H1 (cell line): ENCODE results near the gene MID1. TPM values are rescaled to one million over a fixed set of nuclear protein-coding genes. Genes with fewer than 3 reads are reported as not detected.

Source experiments
- CTCF ChIA-PET: fragments of 300-600 bp; sonication (Branson Sonifier 250); formaldehyde crosslinking; loops from one replicate; lab custom pipeline; 2021; ENCODE audit not compliant: partially characterized antibody; lab: Charles Lee
- POLR2A ChIA-PET: fragments of 300-600 bp; sonication (Branson Sonifier 250); formaldehyde crosslinking; loops from one replicate; lab custom pipeline; 2021; ENCODE audit warnings: inconsistent platforms; ENCODE audit not compliant: partially characterized antibody; lab: Charles Lee
- DNase-seq, 2 experiments: peaks; one replicate each; pipeline versions ENCODE4 v3.0.0 to v3.0.0-alpha.2; 2010 to 2022; ENCODE audit warnings: low spot score in 2 of 2, low read depth in 1 of 2, mixed read lengths in 1 of 2
- FAIRE-seq: peaks from 2 replicates; lab custom pipeline; 2011; peaks lifted over from hg19 to GRCh38; lab: Jason Lieb, UNC
- H2AFZ ChIP-seq: 2 replicates; pipeline ENCODE4 v1.8.1; 2012; ENCODE audit warnings: low read length, inconsistent platforms
- H2AK5ac ChIP-seq: 2 replicates; pipeline ENCODE4 v1.6.1; 2013; ENCODE audit warnings: low read depth, low read length
- H2BK120ac ChIP-seq: replicated peaks from 2 replicates; pipeline ENCODE3; 2013; ENCODE audit warnings: low read depth, low read length, inconsistent platforms
- H2BK12ac ChIP-seq: 2 replicates; pipeline ENCODE4 v1.6.1; 2013; ENCODE audit warnings: low read depth, low read length
- H2BK15ac ChIP-seq: 2 replicates; pipeline ENCODE4 v1.6.1; 2013; ENCODE audit warnings: low read length
- H2BK20ac ChIP-seq: 2 replicates; pipeline ENCODE4 v1.6.1; 2013; ENCODE audit warnings: low read length
- H2BK5ac ChIP-seq: 2 replicates; pipeline ENCODE4 v1.6.1; 2013; ENCODE audit warnings: low read depth, low read length
- H3K14ac ChIP-seq: 2 replicates; pipeline ENCODE4 v1.6.1; 2013; ENCODE audit warnings: inconsistent platforms; ENCODE audit not compliant: insufficient read length
- H3K18ac ChIP-seq: 2 replicates; pipeline ENCODE4 v1.6.1; 2013; ENCODE audit warnings: low read length; ENCODE audit errors: extremely low read depth
- H3K23ac ChIP-seq: 2 replicates; pipeline ENCODE4 v1.6.1; 2013; ENCODE audit warnings: inconsistent platforms; ENCODE audit not compliant: insufficient read length
- H3K23me2 ChIP-seq: 2 replicates; pipeline ENCODE4 v1.6.1; 2013; ENCODE audit warnings: low read depth, low read length
- H3K27ac ChIP-seq: 2 replicates; pipeline ENCODE4 v1.6.1; 2011; ENCODE audit warnings: low read depth, low read length, inconsistent platforms
- H3K27me3 ChIP-seq, 4 experiments: replicated peaks in 1 of 4; 1 replicate in 1 of 4; 2 replicates in 3 of 4; pipeline versions ENCODE4 v1.6.1 to v1.8.1; 2011 to 2013; ENCODE audit warnings: low read length in 3 of 4, mild to moderate bottlenecking in 3 of 4, inconsistent platforms in 2 of 4, mixed read lengths in 2 of 4, moderate library complexity in 1 of 4; ENCODE audit not compliant: control insufficient read depth in 3 of 4, insufficient read depth in 3 of 4; ENCODE audit errors: extremely low read depth in 1 of 4
- H3K36me3 ChIP-seq, 4 experiments: 2 replicates each; pipeline versions ENCODE4 v1.6.1 to v1.8.1; 2011 to 2013; ENCODE audit warnings: mild to moderate bottlenecking in 4 of 4, low read length in 3 of 4, moderate library complexity in 2 of 4, control low read depth in 1 of 4, inconsistent platforms in 1 of 4; ENCODE audit not compliant: insufficient read depth in 4 of 4, control insufficient read depth in 2 of 4
- H3K4ac ChIP-seq: replicated peaks from 2 replicates; pipeline ENCODE3; 2013; ENCODE audit warnings: low read length, low read depth, mixed read lengths, inconsistent platforms; ENCODE audit not compliant: insufficient read length
- H3K4me1 ChIP-seq, 4 experiments: replicated peaks in 1 of 4; 1 replicate in 1 of 4; 2 replicates in 3 of 4; pipeline versions ENCODE4 v1.6.1 to v1.8.1; 2011 to 2013; ENCODE audit warnings: low read length in 3 of 4, inconsistent platforms in 2 of 4, mixed read lengths in 1 of 4; ENCODE audit not compliant: insufficient read depth in 4 of 4, control insufficient read depth in 3 of 4
- H3K4me2 ChIP-seq, 2 experiments: 2 replicates each; pipeline versions ENCODE4 v1.6.1 to v1.8.1; 2011 to 2013; ENCODE audit warnings: low read depth in 2 of 2, low read length in 2 of 2, control low read depth in 1 of 2, inconsistent platforms in 1 of 2, mild to moderate bottlenecking in 1 of 2; ENCODE audit not compliant: insufficient read depth in 1 of 2
- H3K4me3 ChIP-seq, 4 experiments: fragments of 200-600, 300-600 bp in 1 of 4; sonication (generic), shearing (Covaris generic), sonication (Bioruptor Twin) in 1 of 4; 2 replicates each; pipeline versions ENCODE4 v1.5.1 to v1.8.1; 2011 to 2016; ENCODE audit warnings: low read length in 4 of 4, low read depth in 3 of 4, control low read depth in 2 of 4, inconsistent platforms in 2 of 4, mild to moderate bottlenecking in 2 of 4, mixed read lengths in 1 of 4, moderate library complexity in 1 of 4; ENCODE audit not compliant: insufficient read depth in 2 of 4; ENCODE audit errors: extremely low read depth in 1 of 4
- H3K56ac ChIP-seq: replicated peaks from 2 replicates; pipeline ENCODE3; 2013; ENCODE audit warnings: low read depth, mild to moderate bottlenecking, mixed read lengths, low read length, inconsistent platforms; ENCODE audit not compliant: insufficient read length
- H3K79me1 ChIP-seq: 2 replicates; pipeline ENCODE4 v1.6.1; 2013; ENCODE audit warnings: low read depth, low read length, control low read depth
- H3K79me2 ChIP-seq, 2 experiments: 2 replicates each; pipeline versions ENCODE4 v1.6.1 to v1.8.1; 2012 to 2013; ENCODE audit warnings: low read length in 2 of 2, mild to moderate bottlenecking in 2 of 2, inconsistent platforms in 1 of 2; ENCODE audit not compliant: insufficient read depth in 2 of 2, control insufficient read depth in 1 of 2
- H3K9ac ChIP-seq, 4 experiments: replicated peaks in 1 of 4; 1 replicate in 1 of 4; 2 replicates in 3 of 4; pipeline versions ENCODE4 v1.6.1 to v1.8.1; 2011 to 2013; ENCODE audit warnings: low read depth in 3 of 4, low read length in 3 of 4, control low read depth in 2 of 4, mild to moderate bottlenecking in 2 of 4, moderate library complexity in 2 of 4, inconsistent platforms in 1 of 4; ENCODE audit errors: extremely low read depth in 1 of 4
- H3K9me3 ChIP-seq, 2 experiments: 2 replicates each; pipeline versions ENCODE4 v1.6.1 to v1.8.1; 2012 to 2013; ENCODE audit warnings: mild to moderate bottlenecking in 2 of 2, moderate library complexity in 2 of 2, control low read depth in 1 of 2, inconsistent platforms in 1 of 2, low read depth in 1 of 2, low read length in 1 of 2, mixed read lengths in 1 of 2; ENCODE audit not compliant: insufficient read depth in 2 of 2
- H4K20me1 ChIP-seq, 2 experiments: replicated peaks in 1 of 2; 2 replicates each; pipeline versions ENCODE3 to v1.8.1; 2011 to 2013; ENCODE audit warnings: inconsistent platforms in 2 of 2, low read length in 2 of 2, mild to moderate bottlenecking in 1 of 2; ENCODE audit not compliant: insufficient read depth in 2 of 2, control insufficient read depth in 1 of 2
- H4K5ac ChIP-seq: 2 replicates; pipeline ENCODE4 v1.6.1; 2013; ENCODE audit warnings: low read length, low read depth, mixed read lengths, inconsistent platforms; ENCODE audit not compliant: insufficient read length
- H4K8ac ChIP-seq: 2 replicates; pipeline ENCODE4 v1.8.0; 2013; ENCODE audit warnings: mild to moderate bottlenecking, moderate library complexity, low read length, inconsistent platforms; ENCODE audit not compliant: insufficient read depth; ENCODE audit errors: extremely low read depth
- H4K91ac ChIP-seq: replicated peaks from 2 replicates; pipeline ENCODE3; 2013; ENCODE audit warnings: low read length, mixed read lengths, inconsistent platforms; ENCODE audit not compliant: insufficient read length
- ATF2 ChIP-seq: IDR thresholded peaks from 2 replicates; pipeline ENCODE4 v1.6.1; 2012; ENCODE audit warnings: low read length, inconsistent platforms
- CHD1 ChIP-seq: IDR thresholded peaks from 2 replicates; pipeline ENCODE4 v1.6.1; 2012; ENCODE audit warnings: low read depth, low read length, improper control_type of control experiment
- CHD2 ChIP-seq: IDR thresholded peaks from 2 replicates; pipeline ENCODE4 v1.6.1; 2012; ENCODE audit warnings: low read length, improper control_type of control experiment
- EZH2 ChIP-seq: fragments of 200-600 bp; sonication (generic); IDR thresholded peaks from 2 replicates; pipeline ENCODE4 v1.7.1; 2012; ENCODE audit warnings: low read depth, mild to moderate bottlenecking, moderate library complexity, low read length, inconsistent platforms; ENCODE audit not compliant: severe bottlenecking
- HDAC6 ChIP-seq: IDR thresholded peaks from one replicate; pipeline ENCODE4 v1.7.1; 2012; ENCODE audit warnings: low read depth, mild to moderate bottlenecking, inconsistent platforms, low read length, moderate library complexity
- JUND ChIP-seq: IDR thresholded peaks from 2 replicates; pipeline ENCODE4 v1.6.1; 2011; ENCODE audit warnings: mild to moderate bottlenecking, improper control_type of control experiment, low read length
- KDM4A ChIP-seq: IDR thresholded peaks from one replicate; pipeline ENCODE4 v1.7.1; 2012; ENCODE audit warnings: low read depth, mild to moderate bottlenecking, moderate library complexity, low read length, inconsistent platforms; ENCODE audit not compliant: severe bottlenecking
- NANOG ChIP-seq: IDR thresholded peaks from 2 replicates; pipeline ENCODE4 v1.6.1; 2011; ENCODE audit warnings: low read length, low read depth, mild to moderate bottlenecking, inconsistent platforms; ENCODE audit not compliant: insufficient read depth, poor library complexity, severe bottlenecking
- SP1 ChIP-seq: IDR thresholded peaks from 2 replicates; pipeline ENCODE4 v1.6.1; 2011; ENCODE audit warnings: low read depth, low read length
- SUZ12 ChIP-seq: fragments of 200-600 bp; sonication (generic); IDR thresholded peaks from 2 replicates; pipeline ENCODE4 v1.6.1; 2012; ENCODE audit warnings: mild to moderate bottlenecking, inconsistent platforms, low read length, moderate library complexity, mixed read lengths
- TCF12 ChIP-seq: IDR thresholded peaks from 2 replicates; pipeline ENCODE4 v1.6.1; 2011; ENCODE audit warnings: low read depth, mild to moderate bottlenecking, low read length
- WGBS, 2 experiments: shearing (Covaris generic) in 1 of 2; methylation state at CpG; one replicate each; pipeline versions ENCODE4 v1.1.6 to v1.1.7; 2013 to 2015; ENCODE audit warnings: low lambda C conversion rate in 2 of 2, mixed read lengths in 2 of 2, inconsistent platforms in 1 of 2, low coverage in 1 of 2, missing lambda C conversion rate in 1 of 2; ENCODE audit not compliant: insufficient replicate concordance in 2 of 2, insufficient coverage in 1 of 2, insufficient read length in 1 of 2; ENCODE audit errors: extremely low coverage in 1 of 2, missing lambda C conversion rate in 1 of 2; 5-methylcytosine and 5-hydroxymethylcytosine counted together
- polyA plus RNA-seq, 7 experiments: library from polyadenylated mRNA; depleted of rRNA in 3 of 7; stranded (reverse) in 5 of 7; unstranded in 2 of 7; fragments of >200 nt in 5 of 7; fragments of 200-250 nt in 2 of 7; gene quantifications; 1 replicate in 5 of 7; 2 replicates in 1 of 7; 4 replicates in 1 of 7; pipeline versions ENCODE4 v1.2.1 to v1.2.3, GENCODE V29; 2011 to 2013; ENCODE audit warnings: missing spikeins in 2 of 7, mixed read lengths in 2 of 7
- total RNA-seq: library from RNA; stranded (reverse); fragmentation: NEBNext Ultra II Directional; extraction: Animal tissue kit (Norgen Biotek cat#: 25700); gene quantifications from 2 replicates; pipeline ENCODE4 v1.2.1, GENCODE V29; 2021
- TF ChIP-seq, protein P1 (sequence below): IDR thresholded peaks from 2 replicates; pipeline ENCODE4 v1.6.1; 2011; ENCODE audit warnings: low read length, improper control_type of control experiment

MID1 gene
- total and polyA plus RNA-seq, 2 of the 8 experiments (the other 6 are each of a cell fraction or from before 2014, with no cell fraction given), result 12.9 to 54.3 TPM

GRCh38 chrX:10398215-10398614 lies 222.2 kb downstream of the MID1 start:
- no peak overlapping the region for H3K4me2 ChIP-seq
- H2BK12ac ChIP-seq, result no peak overlapping the region
- no peak overlapping the region for H4K5ac ChIP-seq
- H4K20me1 ChIP-seq, result no peaks in the 10 kb centered on the region
- H2BK20ac ChIP-seq, result no peak overlapping the region
- no peak overlapping the region for H2BK120ac ChIP-seq
- ChIA-PET CTCF (interaction anchor here (1.2 kb wide), 1 partner anchor 195 kb away, joined by 3 read pairs; no protein-coding TSS in a partner anchor), POLR2A (no interaction called here)
- H3K9ac ChIP-seq, result no peak overlapping the region
- no peak overlapping the region for H3K14ac ChIP-seq
- no peak overlapping the region for H3K27ac ChIP-seq
- no peaks in the 10 kb centered on the region for H3K79me2 ChIP-seq
- peaks cover 0 to 5% (median 0%) of the 10 kb centered on the region in 4 experiments; a peak in 1 of 7 replicates for H3K4me1 ChIP-seq
- no peaks in the 10 kb centered on the region for H3K27me3 ChIP-seq
- no peak overlapping the region for H3K18ac ChIP-seq
- H3K79me1 ChIP-seq, result no peaks in the 10 kb centered on the region
- H3K36me3 ChIP-seq, result no peaks in the 10 kb centered on the region
- WGBS, 2 experiments, result 43% methylated on average over 1 of the region's 2 CpGs; no CpG with 5 or more reads in 1 of the 2 experiments
- H2AK5ac ChIP-seq, result no peak overlapping the region
- no peaks in the 10 kb centered on the region for H3K23me2 ChIP-seq
- H3K56ac ChIP-seq, result no peak overlapping the region
- FAIRE-seq, result no peak
- H4K91ac ChIP-seq, result no peak overlapping the region
- no peaks in the 10 kb centered on the region for H3K9me3 ChIP-seq
- H2AFZ ChIP-seq, result no peak overlapping the region
- no peak for DNase-seq
- no peak overlapping the region for H3K4ac ChIP-seq
- H2BK15ac ChIP-seq, result no peak overlapping the region
- H4K8ac ChIP-seq, result no peak overlapping the region
- no peak overlapping the region for H3K23ac ChIP-seq
- no peak overlapping the region for H2BK5ac ChIP-seq
- H3K4me3 ChIP-seq, result no peak overlapping the region
- no peak for TF ChIP-seq KDM4A
- TF ChIP-seq, protein P1, sequence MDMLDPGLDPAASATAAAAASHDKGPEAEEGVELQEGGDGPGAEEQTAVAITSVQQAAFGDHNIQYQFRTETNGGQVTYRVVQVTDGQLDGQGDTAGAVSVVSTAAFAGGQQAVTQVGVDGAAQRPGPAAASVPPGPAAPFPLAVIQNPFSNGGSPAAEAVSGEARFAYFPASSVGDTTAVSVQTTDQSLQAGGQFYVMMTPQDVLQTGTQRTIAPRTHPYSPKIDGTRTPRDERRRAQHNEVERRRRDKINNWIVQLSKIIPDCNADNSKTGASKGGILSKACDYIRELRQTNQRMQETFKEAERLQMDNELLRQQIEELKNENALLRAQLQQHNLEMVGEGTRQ, result no peak
- no peak for TF ChIP-seq SP1
- no peak for TF ChIP-seq HDAC6
- TF ChIP-seq SUZ12, result no peak
- no peak for TF ChIP-seq CHD2
- no peak for TF ChIP-seq TCF12
- TF ChIP-seq ATF2, result no peak
- no peak for TF ChIP-seq NANOG
- no peak for TF ChIP-seq CHD1
- TF ChIP-seq EZH2, result no peak
- TF ChIP-seq JUND, result no peak
